Activated T-helper 9 cell treated with anti-CD3 and anti-CD28 coated beads, Interleukin-2, amount 50 U/mL, for 16 hours (primary cell): Measurements from ENCODE around the gene APC.

Experiments
- DNase-seq: peaks from one replicate; pipeline ENCODE4 v3.0.0-alpha.2; 2020; ENCODE audit warnings: low read depth

APC gene

GRCh38 chr5:112737463-112738190, at the start of gene APC:
APC (plus strand) TSS chr5:112737885; CDS start chr5:112754891, 17,006 bp downstream.
- peak; percentile 73 for DNase-seq

DNA sequence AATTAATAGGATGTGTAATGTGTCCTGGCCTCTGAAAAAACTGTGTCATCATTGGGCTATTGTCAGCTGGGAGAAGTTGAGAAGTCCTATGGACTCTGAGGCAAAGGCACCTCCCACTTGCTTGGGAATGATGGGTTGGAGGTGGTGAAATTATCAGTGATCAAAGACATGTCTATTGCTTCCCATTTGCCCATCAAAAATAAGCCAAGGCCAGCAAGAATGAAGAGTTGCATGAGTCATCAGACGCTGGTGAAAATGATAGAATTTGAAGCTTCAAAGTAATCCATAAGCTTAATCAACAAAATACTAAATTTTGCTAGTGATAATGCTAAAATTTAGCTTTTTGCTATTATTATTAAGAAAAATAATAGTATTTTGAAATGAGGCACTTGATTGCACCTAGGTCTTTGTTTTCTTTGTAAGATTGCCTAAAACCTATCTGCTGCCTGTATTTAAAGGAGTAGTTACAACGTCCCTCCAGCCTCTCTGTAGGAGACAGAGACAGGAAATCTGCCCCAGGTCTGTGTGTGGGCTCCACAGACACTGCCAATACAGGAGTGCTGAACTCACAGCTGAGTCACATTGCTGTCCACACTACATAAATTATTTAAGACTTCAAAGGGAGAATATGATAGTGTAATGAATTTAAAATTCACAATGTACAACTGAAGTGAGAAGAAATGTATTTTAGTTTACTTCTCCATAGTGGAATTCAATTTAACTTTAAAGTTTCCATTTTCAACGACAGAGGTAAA, 48.4 kb upstream of the APC start:
- no peak for DNase-seq

DNA sequence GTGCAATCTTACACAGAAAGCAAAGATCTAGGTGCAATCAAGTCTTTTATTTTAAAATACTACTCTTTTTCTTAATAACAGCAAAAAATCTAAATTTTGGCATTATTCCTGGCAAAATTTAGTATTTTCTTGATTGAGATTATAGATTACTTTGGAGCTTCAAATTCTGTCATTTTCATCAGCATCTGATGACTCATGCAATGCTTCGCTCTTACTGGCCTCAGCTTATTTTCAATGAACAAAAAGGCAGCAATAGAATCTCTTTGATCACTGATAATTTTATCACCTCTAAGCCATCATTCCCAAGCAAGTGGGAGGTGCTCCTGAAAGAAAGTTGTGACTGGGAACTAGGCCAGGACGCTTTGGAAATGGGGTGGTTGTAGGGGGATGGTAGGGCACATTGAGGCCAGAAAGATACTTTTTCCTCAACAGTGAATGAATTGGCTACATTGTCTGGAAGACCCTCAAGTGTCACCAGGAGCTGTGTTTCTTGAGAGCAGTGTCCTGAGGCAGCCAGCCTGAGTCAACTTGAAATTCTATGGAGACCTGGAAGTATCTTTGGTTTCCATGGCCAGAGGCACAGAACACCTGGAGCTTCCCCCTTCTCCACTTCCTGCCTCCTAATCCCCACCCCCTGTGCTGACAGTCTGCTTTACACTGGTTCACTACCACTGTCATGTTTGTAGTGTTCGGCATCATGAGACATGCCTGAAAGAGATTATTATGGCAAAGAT, 46.9 kb upstream of the APC start:
- no peak for DNase-seq

- no peak for DNase-seq
These were observed 46.4 kb upstream of the APC start for GRCh38 chr5:112691339-112691680.

DNA sequence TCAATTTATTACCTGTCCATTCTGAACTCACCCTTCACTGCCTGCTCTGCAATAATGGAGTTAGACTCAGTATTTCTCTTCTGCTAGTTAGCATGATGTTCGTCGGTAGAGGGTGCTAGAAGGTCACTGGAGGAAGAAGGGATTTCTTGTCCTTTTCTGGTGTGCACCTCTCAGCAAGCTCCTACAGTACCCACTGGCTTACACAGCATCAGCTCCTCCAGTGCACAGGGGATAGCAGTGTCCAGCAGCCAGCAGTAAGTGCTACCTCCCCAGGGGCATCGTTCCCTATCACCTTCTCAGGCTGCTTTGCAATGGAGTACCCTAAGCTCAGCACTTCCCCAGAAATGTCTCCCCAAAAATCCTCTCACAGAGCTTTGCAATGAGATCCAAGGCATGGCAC, 45.9 kb upstream of the APC start:
- no peak for DNase-seq

GRCh38 chr5:112692472-112692871, 45.2 kb upstream of the APC start:
- no peak for DNase-seq

- DNase-seq: no peak
These were observed 44.4 kb upstream of the APC start for GRCh38 chr5:112693301-112693700.

GRCh38 chr5:112694853-112695709, 42.6 kb upstream of the APC start:
- DNase-seq: no peak

DNA sequence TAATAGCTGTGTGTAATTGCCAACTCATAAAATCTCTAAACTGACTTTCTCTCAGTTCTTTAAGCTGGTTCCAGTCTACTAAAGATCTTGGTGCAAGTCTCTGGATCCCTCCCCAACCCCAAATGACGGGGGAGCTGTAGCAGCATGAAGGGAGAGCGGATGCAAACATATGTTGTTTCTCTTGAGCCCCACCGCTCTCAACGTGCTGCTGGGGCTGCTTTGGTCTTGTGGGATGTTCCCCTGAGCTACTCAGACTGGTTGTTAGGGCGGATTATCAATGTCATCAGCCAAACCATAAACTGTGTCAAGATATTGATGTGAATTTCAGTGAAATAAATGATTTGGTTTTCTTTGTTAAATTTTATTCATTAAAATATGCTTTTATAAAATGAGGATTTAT, 40.9 kb upstream of the APC start:
- no peak for DNase-seq

DNA sequence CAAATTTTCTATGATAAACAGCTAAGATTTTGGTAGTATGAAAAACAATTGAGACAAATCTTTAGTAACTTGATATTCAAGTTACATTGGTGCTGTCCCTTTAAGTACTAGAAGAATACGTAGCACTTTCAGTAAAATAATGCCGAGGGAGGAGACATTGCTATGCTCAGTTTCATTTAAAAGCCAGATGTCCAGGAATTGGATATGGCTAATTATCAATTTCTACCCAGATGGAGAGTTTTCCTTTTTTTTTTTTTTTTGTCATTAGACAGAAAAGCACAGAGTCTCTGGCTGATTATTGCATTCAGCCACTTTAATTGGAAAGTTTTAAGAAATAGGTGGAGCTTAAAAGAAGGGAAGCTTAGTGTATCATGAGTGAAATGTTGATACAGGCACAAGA, 40.4 kb upstream of the APC start:
- no peak for DNase-seq

GRCh38 chr5:112697833-112698232, 39.9 kb upstream of the APC start:
- DNase-seq: no peak

DNA sequence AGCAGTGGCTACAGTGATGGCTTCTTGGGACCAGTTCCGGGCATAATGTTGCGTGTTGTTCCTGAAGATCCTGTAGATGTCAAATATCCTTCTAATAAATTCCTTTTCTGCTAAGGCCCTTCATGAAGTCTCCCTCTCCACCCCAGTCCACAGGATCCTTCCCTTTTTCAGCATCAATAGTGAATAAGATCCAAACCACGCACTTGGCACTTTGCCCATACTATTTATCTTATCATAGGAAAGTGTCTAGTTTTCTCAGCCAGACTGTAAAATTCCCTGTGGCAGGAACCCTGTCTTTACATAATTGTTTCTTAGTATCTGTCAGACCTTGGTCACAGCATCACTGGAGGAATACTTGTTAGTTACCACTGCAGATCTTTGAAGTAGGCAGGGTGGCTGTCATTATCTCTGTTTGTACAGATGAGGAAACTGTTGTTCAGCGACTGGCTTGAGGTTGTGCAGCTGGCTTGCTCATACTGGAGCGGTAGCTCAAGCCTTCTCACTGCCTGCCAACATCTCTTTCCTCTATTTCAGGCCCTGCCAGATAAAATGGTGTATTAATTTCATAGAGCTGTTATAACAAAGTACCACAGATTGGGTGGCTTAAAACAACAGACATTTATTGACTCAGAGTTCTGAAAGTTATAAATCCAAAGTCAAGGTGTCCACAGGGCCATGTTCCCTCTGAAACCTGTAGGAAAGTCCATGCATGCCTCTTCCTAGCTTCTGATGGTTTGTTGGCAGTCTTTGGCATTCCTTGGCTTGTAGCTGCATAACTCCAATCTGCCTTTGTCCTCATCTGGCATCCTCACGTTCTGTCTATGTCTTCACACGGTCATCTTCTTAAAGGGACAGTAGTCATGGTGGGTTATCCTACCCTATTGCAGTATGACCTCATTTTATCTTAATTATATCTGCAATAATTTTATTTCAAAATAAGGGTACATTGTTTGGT, 33.5 kb upstream of the APC start:
- no peak for DNase-seq

DNA sequence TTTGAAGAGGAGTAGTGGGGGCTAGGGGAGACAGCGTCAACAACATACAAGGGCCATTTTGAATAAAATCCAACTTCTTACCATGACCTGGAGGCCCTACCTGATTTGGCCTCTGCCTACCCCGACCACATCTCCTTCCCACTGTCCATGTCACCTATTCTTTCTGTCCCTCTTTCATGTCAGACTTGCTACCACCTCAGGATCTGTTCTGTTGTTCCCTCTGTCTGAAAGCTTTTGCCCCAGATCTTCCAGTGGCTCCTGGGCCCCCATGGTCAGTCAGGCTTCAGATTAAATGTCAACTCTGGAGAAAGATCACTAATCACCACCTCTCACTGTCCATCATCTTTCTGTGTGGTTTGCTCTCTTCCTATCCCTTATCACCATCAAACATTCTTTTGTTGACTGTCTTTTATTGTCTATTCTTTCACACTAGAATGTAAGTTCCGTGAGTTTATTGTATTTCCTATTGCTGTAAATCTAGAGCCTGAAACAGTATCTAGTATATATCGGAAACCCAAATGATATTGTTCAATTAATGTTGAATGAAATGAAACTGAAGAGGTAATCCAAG, 31.2 kb upstream of the APC start:
- no peak for DNase-seq

GRCh38 chr5:112707187-112708102, 30.2 kb upstream of the APC start:
- DNase-seq: peak; percentile 93

GRCh38 chr5:112708103-112708622, 29.5 kb upstream of the APC start:
- no peak for DNase-seq

DNA sequence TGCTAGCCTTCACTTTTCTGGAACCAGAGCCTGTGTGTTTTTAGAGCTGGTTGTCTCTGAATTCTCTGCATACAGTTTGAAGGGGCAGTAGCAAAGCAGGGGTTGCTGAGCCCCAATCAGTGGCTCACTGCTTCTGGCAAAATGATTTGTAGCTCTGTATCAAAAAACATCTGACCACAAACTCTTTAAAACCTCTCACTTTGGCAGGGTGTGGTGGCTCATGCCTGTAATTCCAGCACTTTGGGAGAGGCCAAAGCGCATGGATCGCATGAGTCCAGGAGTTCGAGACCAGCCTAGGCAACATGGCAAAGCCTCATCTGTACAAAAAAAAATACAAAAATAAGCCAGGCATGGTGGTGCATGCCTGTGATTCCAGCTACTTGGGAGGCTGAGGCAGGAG, 28.3 kb upstream of the APC start:
- no peak for DNase-seq

- no peak for DNase-seq
These were observed 26.8 kb upstream of the APC start for GRCh38 chr5:112710896-112711295.

DNA sequence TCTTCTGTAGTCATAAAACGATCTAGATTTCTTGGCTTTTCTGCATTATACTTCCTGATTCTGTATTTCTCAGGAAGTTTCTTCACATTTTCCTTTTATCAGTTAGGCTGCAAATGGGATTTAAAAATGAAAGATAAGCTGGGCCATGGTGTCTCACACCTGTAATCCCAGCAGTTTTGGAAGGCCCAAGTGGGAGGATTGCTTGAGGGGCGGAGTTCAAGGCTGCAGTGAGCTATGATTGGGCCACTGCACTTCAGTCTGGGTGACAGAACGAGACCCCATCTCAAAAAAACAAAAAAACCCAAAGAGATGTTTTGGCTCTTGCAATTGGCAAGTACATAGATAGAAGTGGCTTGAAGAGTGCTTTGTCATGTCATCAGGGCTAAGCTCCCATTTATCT, 26.2 kb upstream of the APC start:
- DNase-seq: no peak

- DNase-seq: no peak
These were observed 24.5 kb upstream of the APC start for GRCh38 chr5:112713206-112713605.
